Ascending aorta (tissue), 2 donors: ENCODE results near the gene TRPM3. TPM values are rescaled to one million over a fixed set of nuclear protein-coding genes. Genes with fewer than 3 reads are reported as not detected.

Source experiments
- DNase-seq, 2 donors: peaks; one replicate each; pipeline ENCODE4 v3.0.0-alpha.2; 2019; ENCODE audit warnings: low spot score in 2 of 2
- H3K27ac ChIP-seq, 2 donors: fragments of 200-600 bp; sonication (generic); one replicate each; pipeline ENCODE4 v1.5.1; 2016 to 2017; ENCODE audit warnings: mild to moderate bottlenecking in 1 of 2
- H3K27me3 ChIP-seq: fragments of 200-600 bp; sonication (generic); one replicate; pipeline ENCODE4 v1.5.1; 2017
- H3K36me3 ChIP-seq, 2 donors: fragments of 200-600 bp; sonication (generic); one replicate each; pipeline ENCODE4 v1.5.1; 2016
- H3K4me1 ChIP-seq, 2 donors: fragments of 200-600 bp; sonication (generic); one replicate each; pipeline ENCODE4 v1.5.1; 2016 to 2017; ENCODE audit warnings: mild to moderate bottlenecking in 1 of 2
- H3K4me3 ChIP-seq, 2 donors: fragments of 200-600 bp; sonication (generic); one replicate each; pipeline ENCODE4 v1.5.1; 2016 to 2017; ENCODE audit warnings: mild to moderate bottlenecking in 1 of 2
- H3K9me3 ChIP-seq, 2 donors: fragments of 200-600 bp; sonication (generic); one replicate each; pipeline ENCODE4 v1.5.1; 2016
- intact Hi-C: fragments of 100-400 bp; cut with DNase I; formaldehyde crosslinking; loops from one replicate; pipeline ENCODE4 v1.15.1; 2023
- total RNA-seq: library from RNA; depleted of rRNA; stranded (reverse); fragments of >200 nt; gene quantifications from one replicate; pipeline ENCODE4 v1.1.0, GENCODE V29; 2016
- TF ChIP-seq, protein P1 (sequence below), 3 experiments: fragments of 200-600 bp in 2 of 3; fragments of 450-650 bp in 1 of 3; sonication (generic) in 2 of 3; IDR thresholded peaks; one replicate each; pipeline ENCODE4 v1.5.1; 2016 to 2019; ENCODE audit warnings: antibody characterized with exemption in 3 of 3, mild to moderate bottlenecking in 1 of 3, moderate library complexity in 1 of 3

The TRPM3 gene
- total RNA-seq, 1 donor from 2014 or later, result 3.3 TPM

DNA sequence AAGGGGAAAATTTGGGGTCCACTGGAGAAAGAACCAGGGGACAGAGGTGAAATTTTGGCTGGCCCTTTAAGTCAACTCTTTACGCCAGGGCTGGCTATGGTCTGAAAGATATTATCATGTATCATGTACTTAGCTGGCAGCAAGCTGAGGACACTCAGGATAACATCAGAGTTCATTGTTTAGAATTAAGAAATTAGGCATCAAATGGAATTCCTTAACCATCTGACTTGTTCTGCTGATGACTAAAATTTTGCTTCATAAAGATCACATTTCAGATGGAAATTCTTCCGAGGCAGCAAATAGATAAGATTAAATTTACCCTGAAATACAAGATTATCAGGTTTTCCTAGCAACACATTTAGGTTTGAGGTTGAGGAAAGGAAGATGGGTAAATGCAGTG is 437.6 kb downstream of the TRPM3 start:
- no peaks in the 10 kb centered on the region for H3K27me3 ChIP-seq
- no peaks in the 10 kb centered on the region for H3K36me3 ChIP-seq
- no peak for DNase-seq
- H3K4me3 ChIP-seq, result no peak overlapping the region
- H3K9me3 ChIP-seq, result no peaks in the 10 kb centered on the region
- H3K4me1 ChIP-seq, result no peaks in the 10 kb centered on the region
- no peak overlapping the region for H3K27ac ChIP-seq
- TF ChIP-seq, protein P1, sequence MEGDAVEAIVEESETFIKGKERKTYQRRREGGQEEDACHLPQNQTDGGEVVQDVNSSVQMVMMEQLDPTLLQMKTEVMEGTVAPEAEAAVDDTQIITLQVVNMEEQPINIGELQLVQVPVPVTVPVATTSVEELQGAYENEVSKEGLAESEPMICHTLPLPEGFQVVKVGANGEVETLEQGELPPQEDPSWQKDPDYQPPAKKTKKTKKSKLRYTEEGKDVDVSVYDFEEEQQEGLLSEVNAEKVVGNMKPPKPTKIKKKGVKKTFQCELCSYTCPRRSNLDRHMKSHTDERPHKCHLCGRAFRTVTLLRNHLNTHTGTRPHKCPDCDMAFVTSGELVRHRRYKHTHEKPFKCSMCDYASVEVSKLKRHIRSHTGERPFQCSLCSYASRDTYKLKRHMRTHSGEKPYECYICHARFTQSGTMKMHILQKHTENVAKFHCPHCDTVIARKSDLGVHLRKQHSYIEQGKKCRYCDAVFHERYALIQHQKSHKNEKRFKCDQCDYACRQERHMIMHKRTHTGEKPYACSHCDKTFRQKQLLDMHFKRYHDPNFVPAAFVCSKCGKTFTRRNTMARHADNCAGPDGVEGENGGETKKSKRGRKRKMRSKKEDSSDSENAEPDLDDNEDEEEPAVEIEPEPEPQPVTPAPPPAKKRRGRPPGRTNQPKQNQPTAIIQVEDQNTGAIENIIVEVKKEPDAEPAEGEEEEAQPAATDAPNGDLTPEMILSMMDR (IDR thresholded peaks at IDR 0.05), result no peak
- intact Hi-C loops, result no loop called here

DNA sequence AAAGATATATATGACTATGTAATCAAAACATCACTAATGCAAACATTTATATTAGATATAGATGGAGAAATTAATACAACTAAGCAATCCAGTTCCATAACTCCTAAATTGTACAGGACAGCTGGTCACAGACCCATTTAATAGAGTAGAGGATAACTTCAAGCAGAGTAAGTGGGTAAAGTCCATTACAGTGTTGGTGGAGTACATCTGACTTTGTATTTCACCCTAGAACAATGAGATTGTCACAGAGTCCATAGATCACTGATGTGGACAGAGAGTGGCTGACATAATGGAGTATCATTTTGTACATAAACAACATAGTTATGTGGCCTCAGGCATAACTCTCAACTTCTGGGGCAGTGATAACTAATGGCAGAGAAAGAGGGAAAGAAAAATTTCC is 439.1 kb downstream of the TRPM3 start:
- no peaks in the 10 kb centered on the region for H3K36me3 ChIP-seq
- no peak overlapping the region for H3K4me3 ChIP-seq
- intact Hi-C loops, result no loop called here
- H3K27me3 ChIP-seq, result no peaks in the 10 kb centered on the region
- TF ChIP-seq, protein P1 (IDR thresholded peaks at IDR 0.05), result no peak
- no peaks in the 10 kb centered on the region for H3K9me3 ChIP-seq
- DNase-seq, result no peak
- no peaks in the 10 kb centered on the region for H3K4me1 ChIP-seq
- no peak overlapping the region for H3K27ac ChIP-seq

DNA sequence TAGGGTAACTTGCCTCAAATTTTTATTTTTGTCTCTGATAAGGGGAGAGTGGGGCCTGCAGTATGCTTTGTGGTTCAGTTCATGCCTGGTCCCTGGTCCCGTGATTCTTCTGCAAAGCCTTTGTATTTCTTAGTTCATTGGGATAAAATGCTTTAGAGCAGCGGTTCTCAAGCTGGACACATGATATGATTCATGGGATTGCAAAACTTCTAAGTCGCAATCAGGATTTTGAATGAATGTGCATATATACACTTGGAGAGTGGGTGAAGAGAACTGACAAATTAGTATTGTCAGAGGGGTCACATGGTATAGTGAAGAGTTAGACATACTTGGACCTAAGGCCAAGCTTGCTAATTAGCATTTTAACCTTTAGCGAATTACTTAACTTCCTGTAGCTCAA is 441.6 kb downstream of the TRPM3 start:
- Histone ChIP-seq H3K36me3 (no peaks in the 10 kb centered on the region), H3K9me3 (no peaks in the 10 kb centered on the region), H3K27me3 (no peaks in the 10 kb centered on the region), H3K4me1 (no peaks in the 10 kb centered on the region), H3K27ac (no peak overlapping the region), H3K4me3 (no peak overlapping the region)
- intact Hi-C loops, result no loop called here
- no peak for DNase-seq
- TF ChIP-seq, protein P1 (IDR thresholded peaks at IDR 0.05), result no peak

DNA sequence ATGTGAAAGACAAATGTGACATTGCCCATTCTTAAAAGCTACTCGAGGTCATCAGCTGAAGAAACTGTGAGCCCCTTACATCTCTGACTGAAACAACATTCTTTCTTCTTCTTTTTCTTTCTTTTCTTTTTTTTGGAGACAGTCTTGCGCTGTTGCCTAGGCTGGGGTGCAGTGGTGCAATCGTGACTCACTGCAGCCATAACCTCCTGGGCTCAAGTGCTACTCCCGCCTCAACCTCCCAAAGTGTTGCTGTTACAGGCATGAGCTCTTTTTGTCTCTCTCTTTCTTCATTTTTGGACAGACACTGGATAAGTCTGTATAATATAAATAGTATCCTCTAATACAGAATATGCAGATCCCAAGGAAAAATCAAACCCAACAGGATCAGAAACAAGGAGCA is 443.3 kb downstream of the TRPM3 start:
- DNase-seq, result no peak
- intact Hi-C loops, result no loop called here
- no peaks in the 10 kb centered on the region for H3K9me3 ChIP-seq
- no peak overlapping the region for H3K27ac ChIP-seq
- TF ChIP-seq, protein P1 (IDR thresholded peaks at IDR 0.05), result no peak
- H3K27me3 ChIP-seq, result no peaks in the 10 kb centered on the region
- no peak overlapping the region for H3K4me3 ChIP-seq
- H3K36me3 ChIP-seq, result no peaks in the 10 kb centered on the region
- H3K4me1 ChIP-seq, result no peaks in the 10 kb centered on the region

DNA sequence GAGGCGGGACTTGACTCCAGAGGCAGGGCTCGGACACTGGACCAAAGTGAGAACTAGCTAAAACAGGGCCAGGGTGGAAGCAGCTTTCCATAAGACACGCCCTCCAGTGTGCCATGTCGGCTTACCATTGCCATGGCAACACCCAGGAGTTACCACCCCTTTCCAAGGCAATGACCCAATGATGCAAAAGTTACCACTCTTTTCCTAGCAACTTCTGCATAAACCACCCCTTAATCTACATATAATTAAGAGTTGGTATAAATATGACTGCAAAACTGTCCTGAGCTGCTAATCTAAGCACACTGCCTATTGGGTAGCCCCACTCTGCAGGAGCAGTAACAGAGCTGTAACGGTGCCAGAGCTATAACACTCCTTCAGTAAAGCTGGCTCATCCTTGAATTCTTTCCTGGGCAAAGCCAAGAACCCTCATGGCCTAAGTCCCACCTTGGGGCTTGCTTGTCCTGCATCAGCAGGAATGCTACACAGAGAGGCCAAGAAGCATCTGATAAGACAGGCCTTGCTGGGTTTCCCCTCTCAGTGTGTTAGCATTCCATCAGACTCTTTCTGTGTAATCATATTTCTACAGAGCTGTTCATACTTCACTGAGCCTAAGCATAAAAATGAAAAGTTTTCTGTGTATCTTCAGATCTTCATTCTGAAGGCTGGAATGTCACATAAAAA is 444.2 kb downstream of the TRPM3 start:
- intact Hi-C loops, result no loop called here
- Histone ChIP-seq H3K27me3 (no peaks in the 10 kb centered on the region), H3K9me3 (no peaks in the 10 kb centered on the region), H3K4me1 (peaks cover 0 to under 1% of the 10 kb centered on the region in 2 donors), H3K4me3 (no peak overlapping the region), H3K36me3 (no peaks in the 10 kb centered on the region), H3K27ac (no peak overlapping the region)
- no peak for DNase-seq
- TF ChIP-seq, protein P1 (IDR thresholded peaks at IDR 0.05), result no peak
